NCI-H510A (cell line): ENCODE measurements around the gene MAML2.

Experiments
- DNase-seq: peaks from one replicate; lab custom pipeline; 2025; lab: John Stamatoyannopoulos, UW

MAML2 gene

DNA sequence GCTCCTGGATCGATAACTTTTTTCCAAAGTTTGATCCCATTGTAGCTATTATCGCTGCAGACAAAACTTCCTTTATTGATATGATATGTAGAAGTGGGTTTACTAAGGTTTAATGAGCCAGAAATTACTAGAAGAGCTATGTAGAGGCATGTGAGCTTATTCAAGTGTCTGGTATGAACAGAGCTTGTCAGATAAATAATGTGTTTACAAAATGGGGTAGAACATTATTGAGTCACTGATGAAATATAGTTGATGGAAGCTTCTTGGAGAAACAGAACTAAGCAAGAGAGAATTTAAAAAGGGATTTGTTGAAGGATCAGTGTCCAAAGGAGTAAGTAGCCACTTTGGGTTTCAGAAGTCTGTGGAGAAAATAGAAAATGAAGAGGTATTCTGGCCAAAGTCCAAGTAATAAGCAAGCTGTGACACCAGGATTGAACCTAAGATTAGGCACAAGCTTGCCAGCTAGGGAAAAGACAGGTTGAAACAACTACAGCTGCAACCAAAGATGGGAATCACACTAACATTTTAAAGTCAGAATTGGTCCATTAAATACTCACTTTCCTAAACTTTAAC, 104.3 kb downstream of the MAML2 start:
- no peak for DNase-seq

DNA sequence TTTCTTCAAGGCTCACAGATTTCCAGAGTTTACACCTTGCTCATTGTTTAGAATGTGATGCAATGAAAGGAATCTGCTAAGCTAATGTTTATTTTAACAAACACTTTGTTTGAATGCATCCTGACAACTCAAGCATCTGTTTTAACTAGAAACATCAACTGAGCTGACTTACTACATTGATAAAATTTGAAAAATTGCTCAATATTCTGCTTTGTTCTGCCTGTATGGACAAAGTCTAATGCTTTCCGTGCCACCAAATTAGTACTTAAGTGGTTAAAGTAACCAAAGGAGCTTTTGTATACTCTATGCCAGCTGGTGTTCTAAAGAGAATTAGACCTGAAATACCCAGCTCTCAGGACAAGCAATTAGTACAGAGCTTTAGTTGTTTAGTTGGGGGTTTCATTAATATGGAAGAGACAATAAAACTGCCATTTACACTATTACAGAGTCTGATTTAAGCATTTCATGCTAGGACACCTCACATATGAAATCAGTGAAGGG, 105.2 kb downstream of the MAML2 start:
- no peak for DNase-seq

DNA sequence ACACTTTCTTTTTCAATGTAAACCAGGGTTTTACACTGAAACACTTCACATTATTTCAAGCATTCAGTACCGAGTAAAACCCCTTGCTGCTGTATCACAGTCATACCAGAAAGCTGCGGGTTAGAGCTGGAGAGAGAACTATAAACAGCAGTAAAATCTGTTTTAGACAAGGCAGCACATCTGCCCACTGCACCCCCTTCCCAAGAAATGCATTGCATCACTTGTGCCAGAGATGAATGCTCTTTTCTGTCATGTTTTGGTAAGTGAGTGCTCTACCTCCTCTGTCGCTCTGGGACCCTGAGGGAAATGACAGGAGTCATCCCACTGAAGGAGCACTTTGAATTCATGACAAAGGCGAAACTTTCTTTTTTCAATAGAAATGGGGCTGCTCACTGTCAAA, 107.2 kb downstream of the MAML2 start:
- DNase-seq: no peak

DNA sequence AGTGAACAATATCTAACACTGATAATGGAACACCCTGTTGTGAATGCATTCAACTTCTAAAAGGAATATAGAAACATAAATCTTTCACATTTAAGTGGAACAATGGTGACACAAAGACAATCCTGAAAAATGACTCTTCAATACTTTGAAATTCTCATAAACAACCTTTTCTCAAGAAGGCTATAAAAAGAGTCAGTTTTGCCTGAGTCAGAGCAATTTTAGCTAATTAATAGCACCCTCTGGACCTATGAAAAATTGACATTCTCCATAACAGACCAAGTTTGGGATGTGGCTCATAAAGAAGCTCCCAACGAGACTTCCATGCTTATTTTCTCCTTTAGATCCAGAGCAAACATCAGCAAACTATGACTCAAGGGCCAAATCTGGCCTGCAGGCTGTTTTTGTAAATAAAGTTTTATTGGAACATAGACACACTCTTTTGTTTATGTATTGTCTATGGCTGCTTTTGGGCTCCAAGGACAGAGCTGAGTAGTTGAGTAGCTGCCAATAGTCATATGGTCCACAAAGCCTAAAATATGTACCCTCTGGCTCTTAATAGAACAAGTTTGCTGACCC, 108.0 kb downstream of the MAML2 start:
- DNase-seq: no peak

DNA sequence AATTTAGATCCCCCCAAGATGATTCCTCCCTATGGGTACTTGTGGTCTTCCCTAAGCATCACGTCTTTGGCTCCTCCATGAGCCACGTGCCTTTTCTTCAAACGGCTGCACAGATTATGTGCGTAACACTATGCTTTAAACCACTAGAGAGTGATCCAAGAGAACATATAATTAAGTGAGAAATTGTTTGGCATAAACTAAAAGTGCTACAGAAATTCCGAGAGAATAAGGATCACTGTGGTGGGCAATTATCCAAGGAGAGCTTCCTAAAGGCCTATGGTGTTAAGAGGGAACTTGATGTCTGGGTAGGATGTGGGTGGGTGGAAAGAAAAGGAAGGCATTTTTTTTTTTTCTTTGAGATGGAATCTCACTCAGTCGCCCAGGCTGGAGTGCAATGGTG, 110.9 kb downstream of the MAML2 start:
- no peak for DNase-seq

DNA sequence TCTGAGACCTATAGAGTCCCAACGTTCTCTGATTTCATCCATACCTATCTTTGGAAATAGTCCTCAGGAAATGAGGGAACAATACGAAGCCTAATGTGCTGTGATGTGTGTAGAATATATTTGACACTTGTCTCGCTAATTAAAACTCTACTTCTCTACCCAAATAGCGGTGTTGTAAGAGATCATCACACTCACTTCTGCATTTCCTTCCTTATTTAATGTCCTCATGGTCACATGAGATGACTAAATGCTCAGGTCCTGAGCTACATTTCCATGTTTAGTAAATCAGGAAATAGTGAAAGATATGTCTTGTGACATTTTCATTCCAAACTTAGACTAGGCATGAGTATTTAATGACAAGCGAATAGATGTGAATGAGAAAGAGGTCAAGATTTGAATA, 112.3 kb downstream of the MAML2 start:
- DNase-seq: no peak

DNA sequence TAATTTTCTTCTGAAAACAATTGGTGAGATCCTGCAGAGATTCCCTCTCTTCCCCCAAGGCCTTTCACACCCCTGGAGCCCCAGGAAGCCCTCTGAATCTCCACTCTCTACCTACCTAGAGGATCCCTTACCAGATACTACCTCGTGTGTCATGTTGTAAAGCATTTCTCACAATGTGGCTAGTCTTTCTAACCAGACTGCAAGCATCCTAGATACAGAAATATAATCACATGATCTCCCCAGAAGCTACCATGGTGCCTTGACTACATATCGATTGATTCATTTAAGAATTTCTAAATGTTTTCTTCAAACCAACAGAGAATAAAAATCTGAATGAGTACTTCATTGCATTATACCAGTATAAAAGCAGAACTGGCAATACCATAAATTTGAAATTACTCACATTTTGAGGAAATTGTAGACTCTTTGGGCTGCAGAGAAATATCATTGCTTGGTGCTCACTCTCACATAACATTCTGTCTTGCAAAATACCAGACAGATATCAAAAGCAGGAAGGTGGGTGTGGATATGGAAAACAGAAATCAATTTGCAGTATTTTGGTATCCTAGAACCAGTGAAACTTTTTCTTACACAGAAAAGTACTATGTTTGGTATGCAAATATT, 113.5 kb downstream of the MAML2 start:
- no peak for DNase-seq

DNA sequence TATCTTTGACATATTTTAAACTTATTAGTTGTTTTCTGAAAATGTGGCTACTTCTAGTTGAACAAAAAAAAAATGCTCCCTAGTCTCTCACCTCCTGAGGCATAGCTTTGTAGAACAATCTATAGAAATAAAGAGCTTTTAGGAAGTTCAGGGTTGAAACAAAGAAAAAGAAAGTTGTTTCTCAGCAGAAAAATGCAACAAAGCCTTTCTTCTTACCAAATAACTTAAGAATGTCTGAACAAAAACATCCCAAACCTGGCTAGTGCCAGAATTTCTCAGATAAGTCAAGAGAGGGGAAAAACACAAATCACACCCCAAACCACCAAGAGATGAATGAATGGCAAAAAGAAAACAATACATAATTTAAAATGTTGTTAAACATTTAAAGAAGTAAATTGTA, 114.1 kb downstream of the MAML2 start:
- no peak for DNase-seq

DNA sequence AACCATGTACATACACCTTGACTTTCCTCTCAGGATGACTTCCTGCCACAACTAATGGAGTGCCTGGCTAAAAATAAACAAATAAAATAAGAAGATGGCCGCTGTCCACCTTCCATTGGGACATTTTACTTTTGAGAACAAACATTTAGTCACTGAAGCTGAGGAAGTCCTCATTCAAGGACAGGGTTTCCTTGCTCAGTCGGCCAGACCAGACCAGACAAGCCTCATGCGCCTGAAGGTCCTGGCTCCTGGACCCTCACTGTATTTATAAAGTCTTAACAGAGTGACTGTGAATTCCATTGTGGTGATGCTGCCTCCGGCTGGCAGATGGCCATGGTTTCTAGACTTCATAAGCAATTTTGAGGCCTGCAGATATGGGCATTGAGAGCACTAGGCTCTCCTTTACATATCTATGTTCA, 114.5 kb downstream of the MAML2 start:
- DNase-seq: no peak

DNA sequence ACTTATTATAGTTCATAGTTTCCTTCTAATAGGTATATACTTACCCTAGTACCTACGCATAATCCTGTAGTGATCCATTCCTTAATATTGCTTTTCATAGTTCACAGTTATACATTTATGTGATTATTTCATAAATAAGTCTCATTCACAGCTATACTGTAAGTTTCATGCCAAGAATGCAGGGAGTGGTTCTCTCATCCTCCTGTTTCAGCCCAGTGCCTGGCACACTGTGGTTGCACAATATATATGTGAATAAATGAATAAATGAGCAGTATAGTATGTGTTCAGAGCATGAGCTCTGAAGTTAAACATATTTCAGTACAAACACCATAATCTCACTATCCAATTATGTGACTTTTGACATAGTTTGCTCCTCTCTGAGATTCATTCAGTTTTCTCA, 115.8 kb downstream of the MAML2 start:
- no peak for DNase-seq

DNA sequence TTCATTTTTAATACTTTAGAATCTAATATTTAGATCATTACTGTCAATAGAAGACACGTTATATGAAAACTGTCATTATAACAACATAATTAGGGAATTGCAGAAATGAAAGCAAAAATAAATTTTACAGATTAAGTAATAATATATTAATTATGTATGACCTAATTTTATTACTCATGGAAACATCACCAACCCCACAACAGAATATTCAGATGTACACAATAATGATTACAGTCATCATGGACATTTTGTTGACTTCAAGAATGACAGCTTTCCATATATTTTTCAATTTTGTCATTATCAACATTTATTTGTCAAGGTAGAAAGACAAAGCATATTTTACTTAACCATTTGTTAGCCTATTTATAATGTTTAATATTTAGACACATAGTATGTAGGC, 119.9 kb downstream of the MAML2 start:
- DNase-seq: no peak

DNA sequence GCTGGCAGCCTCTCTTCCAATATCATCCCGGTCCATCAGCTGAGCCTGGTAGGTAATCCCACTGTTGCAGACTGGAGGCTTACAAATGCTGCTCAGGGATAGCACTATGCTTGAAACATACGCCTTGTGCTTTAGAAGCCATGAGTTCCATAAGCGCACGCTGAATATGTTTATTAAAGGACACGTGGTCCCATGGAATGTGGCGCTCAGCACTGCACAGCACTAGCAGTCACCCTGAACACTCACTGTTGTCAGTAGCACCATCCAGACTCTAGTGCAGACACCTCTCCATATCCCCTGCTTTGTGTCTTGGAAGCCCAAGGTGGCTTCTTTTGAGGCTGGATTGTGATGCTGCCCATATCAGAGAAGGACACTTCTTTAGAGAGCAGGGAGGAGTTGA, 120.9 kb downstream of the MAML2 start:
- no peak for DNase-seq

DNA sequence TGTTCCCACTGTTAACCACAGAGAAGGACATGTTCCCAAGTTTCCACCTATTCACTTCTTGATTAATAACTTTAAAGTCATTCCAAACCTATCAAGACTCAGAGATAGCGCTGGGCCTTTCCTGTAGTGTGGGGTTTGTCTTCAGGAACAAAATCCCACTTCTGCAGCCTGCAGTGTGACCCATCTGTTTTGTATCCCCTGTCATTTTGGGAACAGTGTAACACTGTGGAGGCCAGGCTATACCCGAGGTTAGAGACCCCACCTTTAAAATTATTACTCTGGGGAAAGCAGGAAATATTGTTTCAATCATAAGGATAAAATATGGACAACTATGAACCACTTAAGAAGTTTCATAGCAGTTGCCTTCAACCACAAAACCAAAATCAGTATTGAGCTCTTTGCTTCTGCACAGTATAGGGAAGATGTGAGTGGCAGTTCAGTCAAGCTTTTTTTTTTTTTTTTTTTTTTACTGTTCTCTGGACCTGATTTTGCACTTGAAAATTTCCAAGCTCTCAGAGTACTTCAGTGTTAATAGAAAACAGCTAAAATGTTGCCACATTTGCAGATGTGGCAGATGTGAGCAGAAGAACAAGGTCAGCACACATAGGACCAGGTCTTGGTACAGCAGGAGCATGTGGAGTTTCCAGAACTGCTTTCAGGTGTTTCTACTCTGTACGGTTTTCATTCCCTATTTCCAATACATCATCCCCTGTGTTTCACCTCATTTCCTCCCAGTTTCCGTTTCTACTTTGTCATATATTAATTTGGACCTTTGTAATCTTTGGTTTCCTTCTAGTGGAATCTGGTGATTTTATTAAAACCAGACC, 121.5 kb downstream of the MAML2 start:
- no peak for DNase-seq

DNA sequence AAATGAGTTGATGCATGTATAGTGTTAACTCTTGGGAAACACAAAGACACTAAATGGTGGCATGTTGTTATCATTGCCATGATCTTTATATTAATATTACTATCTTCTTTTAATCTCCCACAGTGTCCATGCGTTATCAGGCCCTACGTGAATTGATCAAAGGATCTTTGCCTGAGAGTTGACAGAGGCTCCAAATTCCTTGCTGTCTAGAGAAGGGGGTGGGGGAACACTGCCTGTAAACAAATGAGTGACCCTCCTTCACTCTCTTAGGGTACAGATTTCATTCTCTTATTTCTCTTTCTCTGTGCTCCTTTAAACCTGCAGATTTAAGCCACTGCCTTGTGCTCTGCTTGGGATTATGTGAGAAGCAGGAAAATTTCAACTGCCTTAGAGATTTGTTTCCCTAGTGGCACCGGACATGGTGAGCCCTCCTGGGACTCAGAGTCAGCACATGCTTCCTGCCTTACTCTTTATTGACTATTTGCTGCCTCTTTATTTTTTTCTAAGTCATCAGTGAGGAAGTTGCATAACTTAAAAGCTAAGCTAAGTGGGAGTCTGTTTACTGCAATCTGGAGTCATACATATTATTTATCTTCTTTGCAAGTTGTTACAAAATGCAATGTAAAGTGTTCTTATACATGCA, 122.9 kb downstream of the MAML2 start:
- DNase-seq: no peak

DNA sequence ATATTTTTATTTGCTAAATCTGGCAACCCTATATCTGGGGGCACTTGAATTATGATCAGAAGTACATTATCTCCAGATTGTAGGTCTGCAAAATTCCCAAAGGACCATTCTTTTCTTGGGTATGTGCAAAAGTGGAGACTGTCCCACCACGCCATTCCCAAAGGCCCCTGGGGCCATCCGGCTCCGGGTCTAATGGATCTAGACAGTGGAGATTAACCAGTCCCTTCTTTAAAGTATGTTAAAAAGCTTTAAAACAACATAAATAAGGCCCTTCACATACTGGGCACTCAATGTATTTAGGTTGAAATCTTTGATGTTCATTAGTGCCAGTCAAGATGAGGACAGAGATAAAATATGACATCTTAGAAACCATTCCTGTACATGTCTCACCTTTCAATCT, 124.1 kb downstream of the MAML2 start:
- DNase-seq: no peak

DNA sequence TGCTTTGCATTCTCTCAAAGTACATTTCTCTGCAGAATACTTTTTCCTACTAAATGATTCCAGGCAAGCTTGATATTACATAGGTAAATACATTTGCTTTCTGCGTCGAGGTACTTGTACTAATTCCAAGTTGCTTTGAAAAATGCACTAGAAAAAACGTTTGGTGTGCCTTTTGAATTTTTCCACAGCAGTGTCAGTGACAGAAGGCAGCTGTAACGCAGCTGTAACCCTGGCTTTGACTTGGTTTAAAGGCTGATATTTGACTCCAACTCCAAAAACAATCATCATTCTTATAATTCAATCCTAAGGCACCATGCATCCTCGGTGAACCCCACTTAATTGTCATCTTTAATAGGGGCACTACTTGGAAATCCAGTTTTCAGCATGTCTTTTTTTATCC, 125.0 kb downstream of the MAML2 start:
- DNase-seq: no peak

DNA sequence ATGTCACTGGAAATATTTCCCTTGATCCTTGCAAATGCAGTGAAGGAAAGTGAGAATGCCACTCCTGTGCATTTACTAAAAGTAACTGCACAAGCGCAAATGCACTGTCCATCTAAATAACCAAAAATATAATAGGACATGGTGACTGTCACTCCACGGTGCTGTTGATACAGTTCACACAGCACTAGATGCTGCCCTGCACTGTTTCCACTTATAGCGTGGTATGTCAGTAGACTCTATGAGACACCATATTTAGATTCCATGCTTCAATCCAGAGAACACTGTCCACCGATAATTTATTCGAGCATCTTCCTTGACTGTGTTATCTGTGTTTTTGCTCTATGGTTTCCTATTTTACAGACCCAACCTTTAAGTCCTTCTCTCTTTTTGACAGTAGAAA, 125.8 kb downstream of the MAML2 start:
- no peak for DNase-seq

DNA sequence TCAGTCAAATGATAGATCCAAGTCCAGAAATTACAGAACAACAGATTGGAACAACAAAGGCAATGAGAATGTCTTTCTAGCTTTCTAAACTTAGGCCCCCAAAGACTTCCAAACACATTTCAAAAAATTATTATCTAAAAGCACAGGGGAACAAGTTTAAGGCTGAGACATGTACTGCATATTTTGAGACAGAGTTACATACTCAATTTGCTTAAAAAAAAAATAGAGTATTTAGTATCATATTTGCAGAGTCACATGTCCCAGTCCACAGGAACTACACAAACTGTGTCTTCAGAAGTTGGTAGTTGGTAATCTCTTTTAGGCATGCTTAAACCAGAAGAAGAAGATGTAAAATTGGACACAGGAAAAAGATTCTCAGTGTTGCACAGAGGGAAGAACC, 127.2 kb downstream of the MAML2 start:
- no peak for DNase-seq

DNA sequence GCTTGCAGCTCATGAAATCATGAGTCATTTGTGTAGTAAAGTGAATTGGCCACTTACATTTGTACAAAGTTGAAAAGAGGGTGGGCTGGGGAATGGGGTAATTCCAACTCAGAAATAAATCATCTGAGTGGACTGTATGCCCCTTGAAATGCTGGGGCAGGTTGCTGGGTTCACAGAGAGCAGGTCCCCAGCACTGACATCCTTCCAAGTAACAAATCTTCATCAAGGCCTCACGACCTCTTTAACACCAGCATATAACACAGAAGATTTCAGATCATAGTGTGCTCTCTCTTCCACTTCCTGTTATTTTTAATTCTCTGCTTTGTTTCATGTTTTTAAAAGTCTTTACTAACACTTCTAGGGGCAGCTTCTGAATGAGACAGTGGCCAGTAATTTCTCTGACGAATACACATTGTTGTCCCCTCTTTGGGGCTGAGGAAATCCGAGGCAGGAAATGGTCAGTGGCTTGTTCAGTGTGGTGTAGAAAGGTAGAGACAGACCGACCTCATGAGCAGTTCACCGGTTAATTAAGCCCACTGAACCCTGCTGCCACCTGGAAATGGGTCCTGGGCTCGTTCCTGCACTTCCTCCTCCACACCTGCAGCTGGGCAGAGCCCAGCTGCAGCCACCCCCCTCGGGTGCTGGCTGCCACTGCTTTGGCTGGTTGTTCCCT, 127.7 kb downstream of the MAML2 start:
- DNase-seq: no peak

DNA sequence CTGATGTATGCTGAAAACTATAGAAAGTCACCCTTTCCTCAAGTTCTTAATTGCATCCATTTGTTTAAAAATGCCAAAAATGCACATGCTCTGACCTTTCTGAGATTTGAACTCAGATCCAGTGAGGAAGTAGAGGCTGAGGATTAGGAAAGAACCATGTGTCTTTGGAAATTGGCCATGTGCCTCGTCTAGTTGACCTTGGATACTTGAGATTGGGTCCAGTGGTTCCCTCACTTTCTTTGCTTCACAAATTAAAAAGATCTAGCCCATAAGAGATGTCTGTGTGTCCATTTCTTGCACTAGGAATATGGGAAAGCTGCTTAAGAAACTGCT, 128.3 kb downstream of the MAML2 start:
- no peak for DNase-seq

DNA sequence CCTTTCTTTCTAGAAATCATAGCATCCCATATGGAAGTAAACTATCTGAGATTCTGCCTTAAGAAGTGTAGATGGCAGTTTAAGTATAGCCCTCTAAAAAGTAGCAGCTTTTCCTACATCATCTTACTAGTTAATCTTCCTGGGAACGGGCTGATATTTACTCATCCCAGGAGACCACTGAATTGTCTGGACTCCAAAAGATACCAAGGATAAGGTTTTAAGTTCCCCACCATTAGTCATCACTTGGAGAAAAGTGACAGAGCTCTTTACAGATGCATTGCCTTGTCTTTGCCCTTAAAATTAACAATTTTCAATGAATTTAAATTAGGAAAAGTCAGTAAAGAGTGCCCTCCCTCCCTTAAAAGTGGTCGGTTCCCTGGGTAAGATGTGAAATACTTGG, 129.5 kb downstream of the MAML2 start:
- no peak for DNase-seq

DNA sequence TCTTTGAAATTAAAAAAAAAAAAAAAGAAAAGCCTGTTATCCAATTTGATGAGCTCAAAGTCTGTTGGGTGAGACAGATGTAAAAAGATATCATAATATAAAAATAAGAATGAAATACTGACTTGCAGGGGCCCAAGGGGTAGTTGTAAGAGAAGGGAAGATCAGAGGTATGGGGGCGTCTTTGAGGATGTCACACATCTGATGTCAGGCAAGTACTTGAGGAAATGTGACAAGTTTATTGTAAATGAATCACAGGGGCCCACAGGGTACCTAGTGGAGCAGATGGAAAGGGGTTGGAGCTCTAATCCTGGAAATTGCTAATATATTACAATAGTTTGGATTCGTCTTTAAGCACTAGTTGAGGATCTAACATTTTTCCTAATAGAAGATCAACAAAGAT, 131.6 kb downstream of the MAML2 start:
- DNase-seq: no peak
